ENCODE results near the gene HACL1.

Gene HACL1

DNA sequence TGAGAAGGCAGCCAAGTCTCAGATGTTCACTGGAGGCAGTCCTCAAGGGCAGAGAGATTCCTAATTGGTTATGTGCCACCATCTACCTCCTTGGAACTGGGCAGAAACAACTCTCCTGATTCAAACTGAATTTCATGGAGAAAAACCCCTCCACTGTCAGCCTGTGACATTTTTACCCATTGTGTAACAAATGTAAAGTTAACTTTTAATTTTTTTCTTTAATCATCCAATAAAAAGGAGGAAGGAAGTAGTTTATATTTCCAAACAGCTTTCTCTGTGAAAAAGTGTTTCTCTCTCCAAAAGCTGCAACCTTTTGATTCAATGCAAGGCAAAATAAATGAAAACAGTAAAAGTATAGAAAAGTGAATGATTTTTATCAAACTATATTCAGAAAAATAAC is 79.4 kb downstream of the HACL1 start:
- no peak for DNase-seq

DNA sequence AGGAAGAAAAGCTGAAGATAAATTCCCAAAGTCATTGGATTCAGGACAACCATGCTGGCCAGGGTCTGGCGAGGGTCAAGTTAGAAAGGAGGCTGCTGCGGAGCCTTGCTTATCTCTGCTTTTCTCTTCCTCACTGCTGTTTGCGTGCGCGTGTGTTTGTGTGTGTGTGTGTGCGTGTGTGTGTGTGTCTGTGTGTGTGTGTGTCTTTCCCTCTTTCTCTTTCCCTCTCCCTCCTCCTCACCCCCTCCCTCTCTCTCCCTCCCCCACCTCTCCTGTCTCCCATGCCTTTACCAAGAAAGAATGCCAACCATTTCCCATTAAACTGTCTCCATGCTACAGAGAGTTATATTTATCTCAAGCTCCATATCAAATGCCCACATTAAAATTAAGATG is 79.8 kb downstream of the HACL1 start, which contains the start of gene COLQ:
COLQ (minus strand) TSS at position 134 of the 393 bp plus-strand sequence; CDS start at position 53, 81 bp downstream.
- DNase-seq: peak in 1 of 2 donors; percentile 9

DNA sequence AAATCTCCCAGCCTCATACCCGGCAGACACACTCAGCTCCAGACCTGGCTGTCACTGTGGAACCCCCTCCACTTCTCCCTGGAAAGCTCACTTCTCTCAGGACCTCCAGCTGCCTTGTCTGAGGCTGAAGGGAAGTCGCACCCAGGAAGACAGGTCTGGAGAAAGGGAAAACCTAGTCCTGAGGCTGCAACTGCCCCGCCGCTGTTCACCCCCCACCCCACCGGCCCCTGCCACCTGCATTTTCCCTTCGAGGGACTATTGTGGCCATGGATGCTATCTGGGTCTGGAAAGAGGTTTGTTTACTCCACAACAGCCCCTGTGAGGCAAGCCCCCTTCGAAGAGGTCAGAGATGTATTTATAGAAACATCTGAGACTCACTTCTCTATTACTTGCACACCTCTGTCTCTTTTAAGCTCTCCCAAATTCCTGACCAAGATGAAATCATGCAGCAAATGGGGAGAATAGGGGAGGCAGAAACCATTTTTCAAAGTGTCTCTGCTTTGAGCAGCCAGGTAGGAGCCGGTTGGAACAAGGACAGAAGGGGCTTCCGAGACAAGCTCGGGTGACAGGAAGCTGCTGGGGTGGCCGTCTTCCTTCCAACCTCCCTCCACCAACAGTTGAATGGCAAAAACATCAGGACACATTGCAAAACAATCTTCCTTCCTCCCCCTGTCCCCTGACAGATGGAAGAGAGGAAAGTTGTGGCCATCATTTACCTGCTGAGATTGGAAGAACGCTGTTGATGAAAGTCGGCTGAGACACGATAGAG is 80.4 kb downstream of the HACL1 start:
- DNase-seq: no peak

GRCh38 chr3:15520185-15520584 is 81.2 kb downstream of the HACL1 start:
- DNase-seq: peak; percentile 20 to 25

GRCh38 chr3:15519096-15519495 is 82.3 kb downstream of the HACL1 start:
- no peak for DNase-seq

DNA sequence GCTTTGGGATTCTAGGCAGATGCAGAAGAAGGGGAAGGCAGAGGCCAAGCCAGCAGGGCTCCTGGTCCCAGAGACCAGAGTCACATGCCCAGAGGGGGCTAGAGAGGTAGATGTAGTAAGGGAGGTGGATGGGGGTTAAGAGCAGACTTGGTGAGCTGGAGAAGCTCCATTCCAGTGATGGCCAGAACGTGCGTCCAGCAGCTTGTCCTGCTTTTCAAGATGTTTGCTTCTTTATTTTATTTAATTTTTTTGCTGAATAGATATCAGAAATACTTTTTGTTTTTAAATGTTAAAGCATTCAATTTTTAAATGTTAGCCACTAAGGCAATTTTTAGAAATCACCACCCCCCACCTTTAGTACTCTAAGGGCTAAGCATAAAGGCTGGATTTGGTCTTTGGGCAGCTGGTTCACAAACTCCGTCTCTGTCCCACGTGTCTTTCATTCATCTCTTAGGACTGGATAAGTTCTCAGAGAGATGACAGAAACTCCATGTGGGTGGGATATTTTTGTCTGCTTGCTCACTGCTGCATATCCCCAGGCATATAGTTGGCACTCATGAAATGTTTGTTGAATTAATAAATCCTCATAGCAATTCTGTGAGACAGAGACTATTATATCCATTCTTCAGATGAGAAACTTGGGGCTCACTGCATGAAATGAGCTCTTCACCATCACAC is 86.6 kb downstream of the HACL1 start:
- no peak for DNase-seq

DNA sequence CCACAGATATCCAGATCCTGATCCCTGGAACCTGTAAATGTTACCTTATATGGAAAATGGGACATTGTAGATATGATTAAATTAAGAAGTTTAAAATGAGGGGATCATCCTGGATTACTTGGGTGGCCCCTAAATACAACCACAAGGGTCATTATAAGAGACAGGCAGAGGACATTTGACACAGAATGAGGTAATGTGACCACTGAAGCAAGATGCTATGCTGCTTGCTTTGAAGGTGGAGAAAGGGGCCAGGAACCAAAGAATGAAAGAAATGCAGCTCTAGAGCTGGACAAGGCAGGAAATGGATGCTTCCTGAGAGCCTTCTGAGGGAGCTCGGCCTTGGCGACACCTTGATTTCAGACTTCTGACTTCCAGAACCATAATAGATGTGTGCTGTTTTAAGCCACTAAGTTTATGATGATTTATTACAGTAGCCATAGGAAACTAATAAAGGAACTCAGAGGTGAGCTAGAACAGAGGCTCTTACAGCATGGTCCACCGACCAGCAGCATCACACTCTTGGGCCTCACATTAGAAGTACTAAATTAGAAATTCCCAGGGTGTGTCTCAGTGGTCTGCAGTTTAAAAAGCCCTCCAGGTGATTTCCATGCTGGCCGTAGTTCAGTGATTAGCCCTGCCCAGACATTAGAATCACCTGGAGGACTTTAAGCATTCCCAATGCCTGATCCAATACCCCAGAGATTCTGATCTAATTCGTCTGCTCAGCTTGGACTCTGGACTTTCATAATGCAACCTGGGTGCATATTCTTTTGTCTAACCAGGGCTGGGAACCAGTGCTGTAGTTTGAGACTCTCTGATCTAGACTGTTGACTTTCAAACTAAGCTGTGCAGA is 87.3 kb downstream of the HACL1 start:
- no peak for DNase-seq

DNA sequence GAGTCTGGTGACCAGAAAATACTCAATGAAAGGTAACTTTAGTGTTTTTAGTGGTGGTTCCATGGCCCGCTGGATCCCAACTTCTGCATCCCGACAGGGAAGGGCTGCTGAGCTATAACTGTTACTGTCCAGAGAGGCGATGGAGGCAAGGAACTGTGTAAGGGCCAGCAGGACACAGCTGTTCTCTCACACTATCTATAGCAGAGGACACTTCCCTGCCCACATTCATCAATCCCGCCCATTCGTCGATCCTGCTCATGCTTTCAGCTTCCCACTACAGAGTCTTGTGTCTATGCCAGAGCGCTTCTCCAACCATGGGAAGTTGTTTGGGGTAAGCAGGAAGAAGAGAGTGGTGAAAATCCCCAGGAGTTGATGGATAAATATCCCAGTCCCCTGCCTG is 88.3 kb downstream of the HACL1 start:
- DNase-seq: no peak

DNA sequence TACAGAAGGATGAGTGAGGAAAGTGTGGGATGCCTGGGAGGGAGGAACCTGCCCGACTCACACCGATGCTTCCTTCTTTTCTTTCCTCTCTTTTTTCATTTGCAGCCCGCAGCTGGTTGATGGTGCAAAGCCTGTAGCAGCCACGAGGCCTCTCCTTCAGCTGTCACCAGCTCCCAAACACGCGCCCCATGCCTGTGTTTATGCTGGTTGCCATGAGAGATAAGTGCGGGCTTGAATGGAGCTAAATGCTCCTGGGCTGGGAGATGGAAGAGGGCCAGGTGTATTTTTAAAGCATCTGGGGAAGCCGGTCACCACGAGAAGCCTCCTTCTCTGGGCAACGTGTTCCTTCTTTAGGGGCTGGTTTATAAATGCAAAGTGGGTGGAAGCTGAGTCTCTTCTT is 89.2 kb downstream of the HACL1 start:
- no peak for DNase-seq

- no peak for DNase-seq
Measured at GRCh38 chr3:15511156-15511555, 90.2 kb downstream of the HACL1 start.

All from CD4-positive, alpha-beta T cell treated with Interleukin-4 for 1 hour (primary cell).